ENCODE results near the gene PFN1. TPM values are rescaled to one million over a fixed set of nuclear protein-coding genes. Genes with fewer than 3 reads are reported as not detected.
A peak's percentile ranks its signal among the peaks of the same experiment; 100 is the strongest.

Gene PFN1
- total and polyA plus RNA-seq, 2 donors from 2014 or later: 496 to 614 TPM

- DNase-seq (peak in 2 of 5 donors; percentile 34 to 79), FAIRE-seq (no peak)
- H3K9ac ChIP-seq (ENCODE audit: low read length in 3 of 3): peak overlapping the region in 1 of 3 donors; percentile 19
- intact Hi-C loops (cut with DNase I): no loop called here
- H3K36me3 ChIP-seq (ENCODE audit: control insufficient read depth in 2 of 3, insufficient read depth in 3 of 3, low read length in 3 of 3): peaks cover 0 to 14% (median 3%) of the 10 kb centered on the region in 3 donors
- no peak overlapping the region for H3K27ac ChIP-seq (ENCODE audit: low read depth in 2 of 2, low read length in 2 of 2)
- TF ChIP-seq, protein P1, sequence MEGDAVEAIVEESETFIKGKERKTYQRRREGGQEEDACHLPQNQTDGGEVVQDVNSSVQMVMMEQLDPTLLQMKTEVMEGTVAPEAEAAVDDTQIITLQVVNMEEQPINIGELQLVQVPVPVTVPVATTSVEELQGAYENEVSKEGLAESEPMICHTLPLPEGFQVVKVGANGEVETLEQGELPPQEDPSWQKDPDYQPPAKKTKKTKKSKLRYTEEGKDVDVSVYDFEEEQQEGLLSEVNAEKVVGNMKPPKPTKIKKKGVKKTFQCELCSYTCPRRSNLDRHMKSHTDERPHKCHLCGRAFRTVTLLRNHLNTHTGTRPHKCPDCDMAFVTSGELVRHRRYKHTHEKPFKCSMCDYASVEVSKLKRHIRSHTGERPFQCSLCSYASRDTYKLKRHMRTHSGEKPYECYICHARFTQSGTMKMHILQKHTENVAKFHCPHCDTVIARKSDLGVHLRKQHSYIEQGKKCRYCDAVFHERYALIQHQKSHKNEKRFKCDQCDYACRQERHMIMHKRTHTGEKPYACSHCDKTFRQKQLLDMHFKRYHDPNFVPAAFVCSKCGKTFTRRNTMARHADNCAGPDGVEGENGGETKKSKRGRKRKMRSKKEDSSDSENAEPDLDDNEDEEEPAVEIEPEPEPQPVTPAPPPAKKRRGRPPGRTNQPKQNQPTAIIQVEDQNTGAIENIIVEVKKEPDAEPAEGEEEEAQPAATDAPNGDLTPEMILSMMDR (IDR thresholded peaks at IDR 0.05; ENCODE audit: borderline replicate concordance, extremely low read depth, insufficient read depth): no peak
- H3K9me3 ChIP-seq (ENCODE audit: control insufficient read depth in 2 of 3, insufficient read depth in 1 of 3, low read length in 3 of 3): no peaks in the 10 kb centered on the region
- H3K4me1 ChIP-seq (ENCODE audit: control insufficient read depth in 2 of 3, insufficient read depth in 2 of 3, low read depth in 1 of 3, low read length in 3 of 3): peaks cover 0 to 20% (median 12%) of the 10 kb centered on the region in 3 donors
- no peak overlapping the region for H3K4me3 ChIP-seq (ENCODE audit: low read length in 3 of 3)
- no peaks in the 10 kb centered on the region for H3K27me3 ChIP-seq (ENCODE audit: control insufficient read depth, insufficient read depth, low read length)
These were observed 14.0 kb downstream of the PFN1 start for GRCh38 chr17:4934173-4934979.

- peaks cover 0 to 14% (median 3%) of the 10 kb centered on the region in 3 donors for H3K36me3 ChIP-seq (ENCODE audit: control insufficient read depth in 2 of 3, insufficient read depth in 3 of 3, low read length in 3 of 3)
- DNase-seq (peak in 1 of 5 donors; percentile 62), FAIRE-seq (no peak)
- H3K4me1 ChIP-seq (ENCODE audit: control insufficient read depth in 2 of 3, insufficient read depth in 2 of 3, low read depth in 1 of 3, low read length in 3 of 3): peaks cover 0 to 13% (median 5%) of the 10 kb centered on the region in 3 donors
- H3K4me3 ChIP-seq (ENCODE audit: low read length in 3 of 3): no peak overlapping the region
- no peaks in the 10 kb centered on the region for H3K27me3 ChIP-seq (ENCODE audit: control insufficient read depth, insufficient read depth, low read length)
- intact Hi-C loops (cut with DNase I): no loop called here
- TF ChIP-seq, protein P1 (IDR thresholded peaks at IDR 0.05; ENCODE audit: borderline replicate concordance, extremely low read depth, insufficient read depth): no peak
- H3K9ac ChIP-seq (ENCODE audit: low read length in 3 of 3): peak overlapping the region in 1 of 3 donors; percentile 19
- no peak overlapping the region for H3K27ac ChIP-seq (ENCODE audit: low read depth in 2 of 2, low read length in 2 of 2)
- H3K9me3 ChIP-seq (ENCODE audit: control insufficient read depth in 2 of 3, insufficient read depth in 1 of 3, low read length in 3 of 3): no peaks in the 10 kb centered on the region
These were observed 14.7 kb downstream of the PFN1 start for GRCh38 chr17:4933646-4934045.

GRCh38 chr17:4932756-4933155, 15.6 kb downstream of the PFN1 start:
- no peaks in the 10 kb centered on the region for H3K27me3 ChIP-seq (ENCODE audit: control insufficient read depth, insufficient read depth, low read length)
- DNase-seq (peak in 1 of 5 donors; percentile 48), FAIRE-seq (no peak)
- H3K9ac ChIP-seq (ENCODE audit: low read length in 3 of 3): no peak overlapping the region
- H3K27ac ChIP-seq (ENCODE audit: low read depth in 2 of 2, low read length in 2 of 2): no peak overlapping the region
- intact Hi-C loops (cut with DNase I): no loop called here
- TF ChIP-seq, protein P1 (IDR thresholded peaks at IDR 0.05; ENCODE audit: borderline replicate concordance, extremely low read depth, insufficient read depth): no peak
- peaks cover 0 to 6% (median 0%) of the 10 kb centered on the region in 3 donors for H3K4me1 ChIP-seq (ENCODE audit: control insufficient read depth in 2 of 3, insufficient read depth in 2 of 3, low read depth in 1 of 3, low read length in 3 of 3)
- no peaks in the 10 kb centered on the region for H3K9me3 ChIP-seq (ENCODE audit: control insufficient read depth in 2 of 3, insufficient read depth in 1 of 3, low read length in 3 of 3)
- no peak overlapping the region for H3K4me3 ChIP-seq (ENCODE audit: low read length in 3 of 3)
- H3K36me3 ChIP-seq (ENCODE audit: control insufficient read depth in 2 of 3, insufficient read depth in 3 of 3, low read length in 3 of 3): peaks cover 0 to 9% (median under 1%) of the 10 kb centered on the region in 3 donors
